HCT116 (cell line): Measurements from ENCODE around the gene PRSS57. TPM values are rescaled to one million over a fixed set of nuclear protein-coding genes. Genes with fewer than 3 reads are reported as not detected.

ENCODE experiments used
- ATAC-seq: fragments of 200-7000 bp; cut with Tn5 transposase; 2 replicates; pipeline ENCODE4 v1.9.1; 2020; ENCODE audit warnings: mild to moderate bottlenecking, moderate library complexity
- BruUV-seq: library from RNA; stranded (reverse); fragments of 400-500 nt; replicated peaks from 2 replicates; lab custom pipeline; 2021; lab: Mats Ljungman, UMichigan
- CTCF ChIA-PET: fragments of 300-600 bp; sonication (Branson Sonifier 250); formaldehyde crosslinking; loops from one replicate; lab custom pipeline; 2021; ENCODE audit warnings: antibody characterized with exemption; lab: Charles Lee
- POLR2A ChIA-PET: fragments of 300-600, 350-600 bp; sonication (Branson Sonifier 250); formaldehyde crosslinking; loops from one replicate; lab custom pipeline; 2021; ENCODE audit warnings: antibody characterized with exemption; lab: Charles Lee
- RAD21 ChIA-PET, 2 experiments: fragments of 300-600 bp; sonication (Branson Sonifier 250); formaldehyde crosslinking; loops; one replicate each; lab custom pipeline; 2023; ENCODE audit warnings: low total read pairs in 2 of 2; ENCODE audit not compliant: uncharacterized antibody in 2 of 2, unreplicated experiment in 2 of 2, low non-redundant PET in 1 of 2; lab: Charles Lee
- DNase-seq: peaks from one replicate; pipeline ENCODE4 v3.0.0-alpha.2; 2010; ENCODE audit warnings: low read depth, low spot score
- H2AFZ ChIP-seq: fragments of 200-600 bp; shearing (Covaris generic), sonication (generic); 2 replicates; pipeline ENCODE4 v1.6.1; 2017; ENCODE audit warnings: low read depth, mixed run types, mixed read lengths, antibody characterized with exemption, low read length; ENCODE audit not compliant: poor library complexity, severe bottlenecking
- H3K27ac ChIP-seq: 2 replicates; pipeline ENCODE4 v1.5.1; 2012; ENCODE audit warnings: low read depth, low read length
- H3K27me3 ChIP-seq: fragments of 200-600 bp; sonication (generic); 2 replicates; pipeline ENCODE4 v1.6.1; 2016; ENCODE audit warnings: mixed run types, low read length, mixed read lengths; ENCODE audit not compliant: insufficient read depth
- H3K36me3 ChIP-seq, 2 experiments: fragments of 200-500 bp in 1 of 2; fragments of 200-600 bp in 1 of 2; sonication (Bioruptor generic) in 1 of 2; sonication (generic) in 1 of 2; 2 replicates each; pipeline versions ENCODE4 v1.5.1 to v1.6.1; 2014 to 2016; ENCODE audit warnings: low read length in 2 of 2, inconsistent platforms in 1 of 2, mixed read lengths in 1 of 2, mixed run types in 1 of 2; ENCODE audit not compliant: insufficient read depth in 2 of 2, control insufficient read depth in 1 of 2
- H3K4me1 ChIP-seq, 2 experiments: fragments of 200-600 bp in 1 of 2; sonication (generic) in 1 of 2; 2 replicates each; pipeline versions ENCODE4 v1.5.1 to v1.6.1; 2012 to 2017; ENCODE audit warnings: low read length in 2 of 2, inconsistent platforms in 1 of 2, mild to moderate bottlenecking in 1 of 2, mixed read lengths in 1 of 2, mixed run types in 1 of 2, moderate library complexity in 1 of 2; ENCODE audit not compliant: insufficient read depth in 2 of 2, control insufficient read depth in 1 of 2
- H3K4me2 ChIP-seq: fragments of 200-600 bp; sonication (generic); 2 replicates; pipeline ENCODE4 v1.6.1; 2017; ENCODE audit warnings: mixed run types, low read length, mixed read lengths
- H3K4me3 ChIP-seq, 2 experiments: fragments of 200-600 bp in 1 of 2; sonication (generic) in 1 of 2; replicated peaks in 1 of 2; 2 replicates each; pipeline ENCODE4 v1.5.1; 2011 to 2016; ENCODE audit warnings: low read length in 2 of 2, control low read depth in 1 of 2, low read depth in 1 of 2, mild to moderate bottlenecking in 1 of 2, mixed read lengths in 1 of 2, mixed run types in 1 of 2
- H3K79me2 ChIP-seq: fragments of 200-600 bp; sonication (generic); 2 replicates; pipeline ENCODE4 v1.6.1; 2017; ENCODE audit warnings: mild to moderate bottlenecking, mixed run types, low read length, moderate library complexity, mixed read lengths; ENCODE audit not compliant: insufficient read depth
- H3K9ac ChIP-seq: fragments of 200-600 bp; sonication (generic); 2 replicates; pipeline ENCODE4 v1.6.1; 2016; ENCODE audit warnings: low read length, mixed read lengths
- H3K9me2 ChIP-seq: fragments of 200-600 bp; sonication (generic), shearing (Covaris generic); 2 replicates; pipeline ENCODE4 v1.6.1; 2017; ENCODE audit warnings: mixed run types, mild to moderate bottlenecking, moderate library complexity; ENCODE audit not compliant: insufficient read depth
- H3K9me3 ChIP-seq, 2 experiments: fragments of 200-500 bp in 1 of 2; fragments of 200-600 bp in 1 of 2; sonication (Bioruptor generic) in 1 of 2; sonication (generic) in 1 of 2; 2 replicates each; pipeline ENCODE4 v1.6.1; 2014 to 2017; ENCODE audit warnings: low read length in 2 of 2, mixed read lengths in 2 of 2, inconsistent platforms in 1 of 2, low read depth in 1 of 2, mild to moderate bottlenecking in 1 of 2, mixed run types in 1 of 2, moderate library complexity in 1 of 2; ENCODE audit not compliant: control insufficient read depth in 1 of 2, insufficient read depth in 1 of 2
- H4K20me1 ChIP-seq: fragments of 200-600 bp; sonication (generic), shearing (Covaris generic); 2 replicates; pipeline ENCODE4 v1.6.1; 2017; ENCODE audit warnings: mixed run types, mild to moderate bottlenecking, moderate library complexity; ENCODE audit not compliant: insufficient read depth
- EGR1 ChIP-seq: IDR thresholded peaks from 2 replicates; pipeline ENCODE4 v1.6.1; 2012; ENCODE audit warnings: low read depth
- ELF1 ChIP-seq: IDR thresholded peaks from 2 replicates; pipeline ENCODE4 v1.6.1; 2012; ENCODE audit warnings: low read depth, borderline replicate concordance
- EZH2 ChIP-seq: fragments of 200-600 bp; sonication (generic); IDR thresholded peaks from 2 replicates; pipeline ENCODE4 v1.6.1; 2017; ENCODE audit warnings: antibody characterized with exemption, mixed run types
- JUND ChIP-seq: IDR thresholded peaks from 2 replicates; pipeline ENCODE4 v1.6.1; 2012
- POLR2AphosphoS5 ChIP-seq: IDR thresholded peaks from 2 replicates; pipeline ENCODE4 v1.6.1; 2011; ENCODE audit warnings: mild to moderate bottlenecking, low read depth, low read length, moderate library complexity
- SP1 ChIP-seq: IDR thresholded peaks from 2 replicates; pipeline ENCODE4 v1.6.1; 2012; ENCODE audit warnings: low read depth
- SRF ChIP-seq: IDR thresholded peaks from 2 replicates; pipeline ENCODE4 v1.6.1; 2012; ENCODE audit warnings: low read depth
- YY1 ChIP-seq: IDR thresholded peaks from 2 replicates; pipeline ENCODE4 v1.6.1; 2011; ENCODE audit warnings: low read length, low read depth, moderate library complexity, mild to moderate bottlenecking; ENCODE audit not compliant: insufficient replicate concordance; ENCODE audit errors: extremely low read depth
- ZFX ChIP-seq: fragments of 450-650 bp; IDR thresholded peaks from 2 replicates; pipeline ENCODE4 v1.6.1; 2017
- intact Hi-C: fragments of 100-400 bp; cut with micrococcal nuclease; formaldehyde crosslinking; loops from 2 replicates; pipeline ENCODE4 v1.10.0; 2022
- total RNA-seq: library from RNA; stranded (reverse); gene quantifications from one replicate; pipeline ENCODE4 v1.2.1, GENCODE V29; 2021; ENCODE audit not compliant: unreplicated experiment
- TF ChIP-seq, protein P1 (sequence below), 3 experiments: fragments of 200-600 bp in 1 of 3; sonication (generic) in 1 of 3; IDR thresholded peaks in 2 of 3; conservative IDR thresholded peaks in 1 of 3; 2 replicates each; pipeline ENCODE4 v1.5.1; 2012 to 2017; ENCODE audit warnings: low read depth in 2 of 3, low read length in 2 of 3, antibody characterized with exemption in 1 of 3, borderline replicate concordance in 1 of 3, control low read depth in 1 of 3, mild to moderate bottlenecking in 1 of 3, mixed read lengths in 1 of 3, mixed run types in 1 of 3, moderate library complexity in 1 of 3; ENCODE audit not compliant: insufficient read depth in 1 of 3
- TF ChIP-seq, protein P2 (sequence below): IDR thresholded peaks from 2 replicates; pipeline ENCODE4 v1.6.1; 2012
- TF ChIP-seq, protein P3 (sequence below): IDR thresholded peaks from 2 replicates; pipeline ENCODE4 v1.6.1; 2012; ENCODE audit warnings: low read depth

The PRSS57 gene
- total RNA-seq, 1 experiment from 2014 or later = not detected

GRCh38 chr19:644363-644762 lies 50.9 kb downstream of the PRSS57 start:
- BruUV-seq = no TSS peak
- Histone ChIP-seq H3K79me2 (peaks cover 1% of the 10 kb centered on the region; the same call in 1 of the 2 replicates), H3K4me1 (peaks cover 0 to 9% of the 10 kb centered on the region in 2 experiments; a peak in 2 of 4 replicates), H3K9ac (no peak overlapping the region), H3K27me3 (no peaks in the 10 kb centered on the region), H3K4me2 (no peak overlapping the region), H3K4me3 (no peak overlapping the region), H3K9me3 (no peaks in the 10 kb centered on the region), H4K20me1 (no peaks in the 10 kb centered on the region), H3K27ac (no peak overlapping the region), H3K9me2 (no peaks in the 10 kb centered on the region), H2AFZ (no peak overlapping the region), H3K36me3 (peaks cover 5 to 16% of the 10 kb centered on the region in 2 experiments; a peak in 3 of 4 replicates)
- CTCF ChIA-PET = no interaction called here
- POLR2A ChIA-PET = no interaction called here
- DNase-seq (no peak), ATAC-seq (no peak)
- no peak for TF ChIP-seq SP1
- no peak for TF ChIP-seq JUND
- no peak for TF ChIP-seq YY1
- TF ChIP-seq SRF = no peak
- no peak for TF ChIP-seq ZFX
- TF ChIP-seq ELF1 = no peak
- no peak for TF ChIP-seq EGR1
- intact Hi-C loops = no loop called here
- RAD21 ChIA-PET = no interaction called here

- no peak overlapping the region for H3K9ac ChIP-seq
- H3K9me2 ChIP-seq = no peaks in the 10 kb centered on the region
- TF ChIP-seq EZH2 (no peak), JUND (no peak), YY1 (no peak), POLR2AphosphoS5 (no peak)
- TF ChIP-seq, protein P1, sequence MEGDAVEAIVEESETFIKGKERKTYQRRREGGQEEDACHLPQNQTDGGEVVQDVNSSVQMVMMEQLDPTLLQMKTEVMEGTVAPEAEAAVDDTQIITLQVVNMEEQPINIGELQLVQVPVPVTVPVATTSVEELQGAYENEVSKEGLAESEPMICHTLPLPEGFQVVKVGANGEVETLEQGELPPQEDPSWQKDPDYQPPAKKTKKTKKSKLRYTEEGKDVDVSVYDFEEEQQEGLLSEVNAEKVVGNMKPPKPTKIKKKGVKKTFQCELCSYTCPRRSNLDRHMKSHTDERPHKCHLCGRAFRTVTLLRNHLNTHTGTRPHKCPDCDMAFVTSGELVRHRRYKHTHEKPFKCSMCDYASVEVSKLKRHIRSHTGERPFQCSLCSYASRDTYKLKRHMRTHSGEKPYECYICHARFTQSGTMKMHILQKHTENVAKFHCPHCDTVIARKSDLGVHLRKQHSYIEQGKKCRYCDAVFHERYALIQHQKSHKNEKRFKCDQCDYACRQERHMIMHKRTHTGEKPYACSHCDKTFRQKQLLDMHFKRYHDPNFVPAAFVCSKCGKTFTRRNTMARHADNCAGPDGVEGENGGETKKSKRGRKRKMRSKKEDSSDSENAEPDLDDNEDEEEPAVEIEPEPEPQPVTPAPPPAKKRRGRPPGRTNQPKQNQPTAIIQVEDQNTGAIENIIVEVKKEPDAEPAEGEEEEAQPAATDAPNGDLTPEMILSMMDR (IDR thresholded peaks at IDR 0.05 in 2 of 3, conservative IDR thresholded peaks at IDR 0.05 in 1 of 3; ENCODE audit: borderline replicate concordance in 1 of 3, insufficient read depth in 1 of 3, low read depth in 2 of 3, low read length in 2 of 3) = no peak
- TF ChIP-seq, protein P2, sequence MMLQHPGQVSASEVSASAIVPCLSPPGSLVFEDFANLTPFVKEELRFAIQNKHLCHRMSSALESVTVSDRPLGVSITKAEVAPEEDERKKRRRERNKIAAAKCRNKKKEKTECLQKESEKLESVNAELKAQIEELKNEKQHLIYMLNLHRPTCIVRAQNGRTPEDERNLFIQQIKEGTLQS = no peak
- TF ChIP-seq, protein P3, sequence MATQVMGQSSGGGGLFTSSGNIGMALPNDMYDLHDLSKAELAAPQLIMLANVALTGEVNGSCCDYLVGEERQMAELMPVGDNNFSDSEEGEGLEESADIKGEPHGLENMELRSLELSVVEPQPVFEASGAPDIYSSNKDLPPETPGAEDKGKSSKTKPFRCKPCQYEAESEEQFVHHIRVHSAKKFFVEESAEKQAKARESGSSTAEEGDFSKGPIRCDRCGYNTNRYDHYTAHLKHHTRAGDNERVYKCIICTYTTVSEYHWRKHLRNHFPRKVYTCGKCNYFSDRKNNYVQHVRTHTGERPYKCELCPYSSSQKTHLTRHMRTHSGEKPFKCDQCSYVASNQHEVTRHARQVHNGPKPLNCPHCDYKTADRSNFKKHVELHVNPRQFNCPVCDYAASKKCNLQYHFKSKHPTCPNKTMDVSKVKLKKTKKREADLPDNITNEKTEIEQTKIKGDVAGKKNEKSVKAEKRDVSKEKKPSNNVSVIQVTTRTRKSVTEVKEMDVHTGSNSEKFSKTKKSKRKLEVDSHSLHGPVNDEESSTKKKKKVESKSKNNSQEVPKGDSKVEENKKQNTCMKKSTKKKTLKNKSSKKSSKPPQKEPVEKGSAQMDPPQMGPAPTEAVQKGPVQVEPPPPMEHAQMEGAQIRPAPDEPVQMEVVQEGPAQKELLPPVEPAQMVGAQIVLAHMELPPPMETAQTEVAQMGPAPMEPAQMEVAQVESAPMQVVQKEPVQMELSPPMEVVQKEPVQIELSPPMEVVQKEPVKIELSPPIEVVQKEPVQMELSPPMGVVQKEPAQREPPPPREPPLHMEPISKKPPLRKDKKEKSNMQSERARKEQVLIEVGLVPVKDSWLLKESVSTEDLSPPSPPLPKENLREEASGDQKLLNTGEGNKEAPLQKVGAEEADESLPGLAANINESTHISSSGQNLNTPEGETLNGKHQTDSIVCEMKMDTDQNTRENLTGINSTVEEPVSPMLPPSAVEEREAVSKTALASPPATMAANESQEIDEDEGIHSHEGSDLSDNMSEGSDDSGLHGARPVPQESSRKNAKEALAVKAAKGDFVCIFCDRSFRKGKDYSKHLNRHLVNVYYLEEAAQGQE = no peak
- no peak overlapping the region for H3K4me3 ChIP-seq
- POLR2A ChIA-PET = no interaction called here
- intact Hi-C loops = no loop called here
- H3K36me3 ChIP-seq = peaks cover 3 to 10% of the 10 kb centered on the region in 2 experiments; a peak in 2 of 4 replicates
- ATAC-seq (no peak), DNase-seq (no peak)
- no TSS peak for BruUV-seq
- no peaks in the 10 kb centered on the region for H4K20me1 ChIP-seq
- no peak overlapping the region for H2AFZ ChIP-seq
- no peaks in the 10 kb centered on the region for H3K79me2 ChIP-seq
- H3K27ac ChIP-seq = no peak overlapping the region
- no peaks in the 10 kb centered on the region for H3K27me3 ChIP-seq
- H3K4me2 ChIP-seq = no peak overlapping the region
- H3K4me1 ChIP-seq = peaks cover 2 to 15% of the 10 kb centered on the region in 2 experiments; a peak in 3 of 4 replicates
- CTCF ChIA-PET = no interaction called here
- RAD21 ChIA-PET = no interaction called here
- H3K9me3 ChIP-seq = no peaks in the 10 kb centered on the region
Measured at GRCh38 chr19:643736-644135, 51.5 kb downstream of the PRSS57 start.
